H9 (cell line): ENCODE measurements around the gene METTL22. TPM values are rescaled to one million over a fixed set of nuclear protein-coding genes. Genes with fewer than 3 reads are reported as not detected.

Experiments used
- DNase-seq: peaks from one replicate; pipeline ENCODE4 v3.0.0-alpha.2; 2017
- H2AFZ ChIP-seq: one replicate; pipeline ENCODE4 v1.6.1; 2013; ENCODE audit warnings: mild to moderate bottlenecking, low read length, control low read depth, moderate library complexity
- H2AK5ac ChIP-seq: 2 replicates; pipeline ENCODE4 v1.6.1; 2013; ENCODE audit warnings: low read length, control low read depth, mixed read lengths; ENCODE audit not compliant: insufficient read length
- H2BK120ac ChIP-seq: one replicate; pipeline ENCODE4 v1.6.1; 2013; ENCODE audit warnings: low read depth, mild to moderate bottlenecking, low read length, control low read depth, inconsistent platforms; ENCODE audit not compliant: poor library complexity, severe bottlenecking
- H2BK12ac ChIP-seq: 2 replicates; pipeline ENCODE4 v1.6.1; 2013; ENCODE audit warnings: low read length, control low read depth, mixed read lengths, low read depth; ENCODE audit not compliant: insufficient read length
- H2BK15ac ChIP-seq: 2 replicates; pipeline ENCODE4 v1.6.1; 2013; ENCODE audit warnings: low read depth, low read length, control low read depth
- H2BK20ac ChIP-seq: one replicate; pipeline ENCODE4 v1.6.1; 2013; ENCODE audit warnings: low read depth, mild to moderate bottlenecking, low read length, control low read depth, inconsistent platforms; ENCODE audit not compliant: poor library complexity, severe bottlenecking
- H2BK5ac ChIP-seq: 2 replicates; pipeline ENCODE4 v1.6.1; 2013; ENCODE audit warnings: low read length, control low read depth, mixed read lengths; ENCODE audit not compliant: insufficient read length
- H3K14ac ChIP-seq: 2 replicates; pipeline ENCODE4 v1.6.1; 2013; ENCODE audit warnings: low read length, control low read depth; ENCODE audit not compliant: insufficient read depth
- H3K18ac ChIP-seq: 2 replicates; pipeline ENCODE4 v1.6.1; 2013; ENCODE audit warnings: low read depth, mild to moderate bottlenecking, mixed read lengths, low read length, control low read depth; ENCODE audit not compliant: insufficient read length
- H3K23ac ChIP-seq: 2 replicates; pipeline ENCODE4 v1.6.1; 2013; ENCODE audit warnings: low read length, control low read depth, mixed read lengths, low read depth; ENCODE audit not compliant: insufficient read length
- H3K23me2 ChIP-seq: 2 replicates; pipeline ENCODE4 v1.6.1; 2013; ENCODE audit warnings: low read depth, mild to moderate bottlenecking, mixed read lengths, low read length, control low read depth; ENCODE audit not compliant: insufficient read length, poor library complexity, severe bottlenecking
- H3K27ac ChIP-seq: 2 replicates; pipeline ENCODE4 v1.5.1; 2013; ENCODE audit warnings: low read length, control low read depth, mixed read lengths, low read depth; ENCODE audit not compliant: insufficient read length
- H3K27me3 ChIP-seq: 2 replicates; pipeline ENCODE4 v1.6.1; 2013; ENCODE audit warnings: low read length, control low read depth, inconsistent platforms; ENCODE audit not compliant: insufficient read depth
- H3K4ac ChIP-seq: 2 replicates; pipeline ENCODE4 v1.6.1; 2013; ENCODE audit warnings: low read depth, mild to moderate bottlenecking, control low read depth, inconsistent platforms, low read length, moderate library complexity
- H3K4me1 ChIP-seq: 2 replicates; pipeline ENCODE4 v1.6.1; 2013; ENCODE audit warnings: low read length, control low read depth, inconsistent platforms; ENCODE audit not compliant: insufficient read depth
- H3K4me2 ChIP-seq: 2 replicates; pipeline ENCODE4 v1.6.1; 2013; ENCODE audit warnings: low read length, control low read depth, mixed read lengths; ENCODE audit not compliant: insufficient read length, insufficient read depth
- H3K56ac ChIP-seq: 2 replicates; pipeline ENCODE4 v1.6.1; 2013; ENCODE audit warnings: low read depth, mild to moderate bottlenecking, mixed read lengths, low read length, control low read depth; ENCODE audit not compliant: insufficient read length
- H3K79me1 ChIP-seq: 2 replicates; pipeline ENCODE4 v1.6.1; 2013; ENCODE audit warnings: low read depth, mild to moderate bottlenecking, moderate library complexity, low read length, control low read depth, inconsistent platforms; ENCODE audit not compliant: insufficient read depth, poor library complexity, severe bottlenecking
- H3K79me2 ChIP-seq: 2 replicates; pipeline ENCODE4 v1.6.1; 2013; ENCODE audit warnings: low read length, control low read depth, inconsistent platforms; ENCODE audit not compliant: insufficient read depth
- H3K9ac ChIP-seq: 2 replicates; pipeline ENCODE4 v1.6.1; 2013; ENCODE audit warnings: low read length, control low read depth, mixed read lengths; ENCODE audit not compliant: insufficient read length; ENCODE audit errors: extremely low read depth
- H3K9me3 ChIP-seq: one replicate; pipeline ENCODE4 v1.6.1; 2013; ENCODE audit warnings: low read depth, low read length, inconsistent platforms; ENCODE audit not compliant: control insufficient read depth
- H3T11ph ChIP-seq: one replicate; pipeline ENCODE4 v1.6.1; 2013; ENCODE audit warnings: mild to moderate bottlenecking, low read length, control low read depth, inconsistent platforms
- H4K20me1 ChIP-seq: one replicate; pipeline ENCODE4 v1.6.1; 2013; ENCODE audit not compliant: control insufficient read depth, insufficient read length, insufficient read depth
- H4K5ac ChIP-seq: 2 replicates; pipeline ENCODE4 v1.6.1; 2013; ENCODE audit warnings: low read depth, mild to moderate bottlenecking, mixed read lengths, low read length, control low read depth; ENCODE audit not compliant: insufficient read length
- H4K8ac ChIP-seq: replicated peaks from 2 replicates; pipeline ENCODE4 v1.6.1; 2013; ENCODE audit warnings: low read length, control low read depth, mixed read lengths, low read depth; ENCODE audit not compliant: insufficient read length
- H4K91ac ChIP-seq: 2 replicates; pipeline ENCODE4 v1.6.1; 2013; ENCODE audit warnings: low read depth, mild to moderate bottlenecking, moderate library complexity, mixed read lengths, low read length, control low read depth; ENCODE audit not compliant: insufficient read length
- H3K27ac Mint-ChIP-seq, 3 experiments: 2 replicates in 2 of 3; 3 replicates in 1 of 3; pipeline ENCODE4 v1.8.0; 2020 to 2021; ENCODE audit warnings: mixed read lengths in 3 of 3, mild to moderate bottlenecking in 1 of 3, moderate library complexity in 1 of 3
- H3K27me3 Mint-ChIP-seq: 2 replicates; pipeline ENCODE4 v1.8.0; 2021; ENCODE audit warnings: low read depth, mild to moderate bottlenecking, moderate library complexity, mixed read lengths
- H3K36me3 Mint-ChIP-seq, 3 experiments: 2 replicates in 2 of 3; 3 replicates in 1 of 3; pipeline ENCODE4 v1.8.0; 2020 to 2021; ENCODE audit warnings: low read depth in 3 of 3, mixed read lengths in 3 of 3; ENCODE audit not compliant: insufficient read depth in 1 of 3
- H3K4me1 Mint-ChIP-seq, 2 experiments: 2 replicates each; pipeline ENCODE4 v1.8.0; 2020; ENCODE audit warnings: mixed read lengths in 2 of 2
- H3K4me3 Mint-ChIP-seq, 2 experiments: 2 replicates in 1 of 2; 3 replicates in 1 of 2; pipeline ENCODE4 v1.8.0; 2020 to 2021; ENCODE audit warnings: mild to moderate bottlenecking in 2 of 2, mixed read lengths in 2 of 2, moderate library complexity in 1 of 2
- H3K9me3 Mint-ChIP-seq, 2 experiments: 2 replicates in 1 of 2; 3 replicates in 1 of 2; pipeline ENCODE4 v1.8.0; 2020; ENCODE audit warnings: mild to moderate bottlenecking in 2 of 2, mixed read lengths in 2 of 2, moderate library complexity in 1 of 2
- CTCF ChIP-seq: fragments of 200-600 bp; sonication (generic); conservative IDR thresholded peaks from 3 replicates; pipeline ENCODE4 v1.8.0; 2021; ENCODE audit warnings: antibody characterized with exemption, mild to moderate bottlenecking
- WGBS: extraction: QIAGEN DNeasy Blood & Tissue Kit; methylation state at CpG from one replicate; pipeline ENCODE4 v1.1.7; 2013; ENCODE audit warnings: missing lambda C conversion rate, low lambda C conversion rate, mixed read lengths; ENCODE audit not compliant: insufficient read length; ENCODE audit errors: extremely low coverage; 5-methylcytosine and 5-hydroxymethylcytosine counted together
- total RNA-seq: library from RNA; stranded (reverse); gene quantifications from 2 replicates; pipeline ENCODE4 v1.2.1, GENCODE V29; 2021

The METTL22 gene
- total RNA-seq, 1 experiment from 2014 or later, result 51.9 TPM

- no peak overlapping the region for H4K91ac ChIP-seq
Observed at GRCh38 chr16:8581831-8582580, 39.5 kb upstream of the METTL22 start.

More at GRCh38 chr16:8581831-8582580, 39.5 kb upstream of the METTL22 start:
- no peak overlapping the region for H2BK20ac ChIP-seq
- no peak overlapping the region for H2BK12ac ChIP-seq
- Mint-ChIP-seq H3K27me3 (peaks cover 22% of the 10 kb centered on the region), H3K27ac (peak overlapping the region in 1 of 3 experiments; percentile 22; a peak in 1 of 7 replicates), H3K4me3 (no peak overlapping the region), H3K4me1 (peaks cover 13 to 15% of the 10 kb centered on the region in 2 experiments), H3K36me3 (no peaks in the 10 kb centered on the region; a peak in 1 of 7 replicates), H3K9me3 (no peaks in the 10 kb centered on the region)
- no peaks in the 10 kb centered on the region for H3K79me2 ChIP-seq
- H3K4me2 ChIP-seq, result no peak overlapping the region
- H3K27me3 ChIP-seq, result no peaks in the 10 kb centered on the region; the same call in 1 of the 2 replicates
- H2BK120ac ChIP-seq, result no peak overlapping the region
- DNase-seq, result no peak
- no peak overlapping the region for H4K8ac ChIP-seq
- no peak overlapping the region for H3K14ac ChIP-seq
- no peak overlapping the region for H2AK5ac ChIP-seq
- no peaks in the 10 kb centered on the region for H3K79me1 ChIP-seq
- peaks cover 3% of the 10 kb centered on the region; the same call in 1 of the 2 replicates for H3K4me1 ChIP-seq
- no peak for TF ChIP-seq CTCF
- no peak overlapping the region for H3K23ac ChIP-seq
- no peak overlapping the region for H3K18ac ChIP-seq
- no CpG with 5 or more reads among the region's 6 CpGs for WGBS
- no peaks in the 10 kb centered on the region for H3K9me3 ChIP-seq
- no peak overlapping the region for H3K56ac ChIP-seq
- H2BK15ac ChIP-seq, result no peak overlapping the region
- no peak overlapping the region for H3T11ph ChIP-seq
- H4K5ac ChIP-seq, result no peak overlapping the region
- no peaks in the 10 kb centered on the region for H3K23me2 ChIP-seq
- H2AFZ ChIP-seq, result no peak overlapping the region
- H3K9ac ChIP-seq, result no peak overlapping the region
- no peak overlapping the region for H2BK5ac ChIP-seq
- no peak overlapping the region for H3K27ac ChIP-seq
- H4K20me1 ChIP-seq, result no peaks in the 10 kb centered on the region
- H3K4ac ChIP-seq, result no peak overlapping the region
